ENCODE data around the gene TAOK3. TPM values are rescaled to one million over a fixed set of nuclear protein-coding genes. Genes with fewer than 3 reads are reported as not detected.
"Not testable (repeated sequence)": the region's sequence is repeated elsewhere in the genome, so short reads cannot be mapped to it uniquely, and the experiment has no call there.

Gene TAOK3
- total RNA-seq, 2 experiments from 2014 or later: 60.5 to 64.9 TPM

GRCh38 chr12:118299791-118300460 lies 72.8 kb downstream of the TAOK3 start:
- ATAC-seq: no peak
- CTCF ChIA-PET: interaction anchor here (1.5 kb wide), 1 partner anchor 10 kb away, joined by 3 read pairs; no protein-coding TSS in a partner anchor
- no peak for DNase-seq
- H3K36me3 Mint-ChIP-seq: peaks cover 9% of the 10 kb centered on the region
- H3K27ac Mint-ChIP-seq: no peak overlapping the region
- H3K9me3 Mint-ChIP-seq (ENCODE audit: low read depth): no peaks in the 10 kb centered on the region
- H3K27me3 Mint-ChIP-seq: no peaks in the 10 kb centered on the region
- no peak overlapping the region for H3K4me3 Mint-ChIP-seq
- peaks cover 34% of the 10 kb centered on the region for H3K4me1 Mint-ChIP-seq

GRCh38 chr12:118297284-118297683 lies 75.4 kb downstream of the TAOK3 start:
- Mint-ChIP-seq H3K9me3 (ENCODE audit: low read depth) (no peaks in the 10 kb centered on the region), H3K36me3 (peaks cover 16% of the 10 kb centered on the region), H3K4me3 (no peak overlapping the region), H3K4me1 (peaks cover 13% of the 10 kb centered on the region), H3K27ac (no peak overlapping the region), H3K27me3 (no peaks in the 10 kb centered on the region)
- CTCF ChIA-PET: no interaction called here
- DNase-seq: no peak
- ATAC-seq: no peak

DNA sequence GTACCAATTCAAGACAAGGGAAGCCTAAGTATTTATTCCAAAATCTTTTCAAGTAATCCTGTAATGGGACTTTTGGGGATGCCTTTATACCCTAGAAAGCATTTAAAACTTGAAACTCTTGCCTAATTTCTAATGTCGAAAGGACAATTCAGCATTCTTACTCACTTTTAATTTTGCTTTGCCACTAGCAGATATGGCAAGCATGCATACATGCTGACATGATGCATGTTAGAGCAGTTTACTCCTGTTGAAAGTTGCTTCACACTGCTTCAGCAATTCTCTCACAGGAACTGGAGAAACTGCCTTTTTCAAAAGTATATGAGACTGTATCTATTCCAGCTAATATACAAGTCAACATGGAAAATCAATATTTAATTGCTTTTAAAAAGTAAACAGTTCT lies 79.9 kb downstream of the TAOK3 start:
- Mint-ChIP-seq H3K27me3 (no peaks in the 10 kb centered on the region), H3K36me3 (peaks cover 16% of the 10 kb centered on the region), H3K27ac (no peak overlapping the region), H3K4me3 (no peak overlapping the region), H3K9me3 (ENCODE audit: low read depth) (no peaks in the 10 kb centered on the region), H3K4me1 (no peaks in the 10 kb centered on the region)
- no peak for DNase-seq
- CTCF ChIA-PET: no interaction called here
- ATAC-seq: no peak

GRCh38 chr12:118290130-118290529 lies 82.6 kb downstream of the TAOK3 start:
- ATAC-seq: no peak
- Mint-ChIP-seq H3K9me3 (ENCODE audit: low read depth) (no peaks in the 10 kb centered on the region), H3K27ac (no peak overlapping the region), H3K27me3 (no peaks in the 10 kb centered on the region), H3K4me3 (no peak overlapping the region), H3K4me1 (no peaks in the 10 kb centered on the region), H3K36me3 (peaks cover 25% of the 10 kb centered on the region)
- CTCF ChIA-PET: interaction anchor here (1.0 to 1.2 kb wide), 2 partner anchors 9 to 109 kb away, joined by 3 read pairs; no protein-coding TSS in a partner anchor
- no peak for DNase-seq

- Mint-ChIP-seq H3K27me3 (no peaks in the 10 kb centered on the region), H3K4me3 (no peak overlapping the region), H3K36me3 (peaks cover 25% of the 10 kb centered on the region), H3K9me3 (ENCODE audit: low read depth) (no peaks in the 10 kb centered on the region), H3K27ac (no peak overlapping the region), H3K4me1 (no peaks in the 10 kb centered on the region)
- ATAC-seq: no peak
- DNase-seq: no peak
- CTCF ChIA-PET: no interaction called here
These were observed 84.5 kb downstream of the TAOK3 start for GRCh38 chr12:118288174-118288573.

DNA sequence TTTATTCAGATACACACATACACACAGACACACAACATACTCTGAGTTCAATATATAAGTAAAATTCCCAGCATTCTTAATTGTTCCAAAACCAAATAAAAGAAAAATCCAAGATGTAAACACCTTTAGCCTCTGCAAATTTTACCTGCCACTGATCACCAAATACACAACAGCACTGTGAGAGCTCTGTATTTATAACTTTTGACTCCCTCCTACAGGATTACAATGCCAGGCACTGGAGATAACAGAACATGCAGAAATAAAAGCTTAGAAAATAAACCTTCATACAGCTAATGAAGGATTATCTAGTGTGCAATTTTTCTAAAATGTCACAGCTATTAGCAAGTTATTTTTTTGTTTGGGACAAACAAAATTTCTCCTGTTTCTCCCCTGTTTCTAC lies 85.0 kb downstream of the TAOK3 start:
- DNase-seq (no peak), ATAC-seq (no peak)
- Mint-ChIP-seq H3K4me1 (no peaks in the 10 kb centered on the region), H3K27ac (no peak overlapping the region), H3K36me3 (peaks cover 27% of the 10 kb centered on the region), H3K27me3 (no peaks in the 10 kb centered on the region), H3K9me3 (ENCODE audit: low read depth) (no peaks in the 10 kb centered on the region), H3K4me3 (no peak overlapping the region)
- CTCF ChIA-PET: no interaction called here

DNA sequence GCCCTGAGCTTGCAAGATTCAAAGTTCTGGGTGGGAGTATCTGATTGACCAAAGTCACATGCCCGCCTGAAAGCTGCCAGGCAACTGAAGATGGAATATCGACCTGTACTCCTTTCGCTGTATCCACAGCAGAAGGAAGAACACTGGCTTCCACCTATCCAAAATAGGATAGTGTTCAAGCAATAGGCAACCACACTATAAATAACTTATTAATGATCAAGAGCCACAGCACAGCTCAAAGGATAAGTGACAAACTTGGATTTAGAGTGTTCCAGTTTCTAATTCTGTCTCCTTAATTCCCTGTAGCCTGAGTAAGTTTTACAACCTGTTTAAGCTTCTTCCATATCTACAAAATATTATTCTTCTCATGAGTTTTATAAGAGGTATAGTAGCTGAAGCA lies 89.9 kb downstream of the TAOK3 start:
- DNase-seq (no peak), ATAC-seq (no peak)
- Mint-ChIP-seq H3K27me3 (no peaks in the 10 kb centered on the region), H3K27ac (no peak overlapping the region), H3K4me1 (no peaks in the 10 kb centered on the region), H3K9me3 (ENCODE audit: low read depth) (peaks cover 4% of the 10 kb centered on the region), H3K36me3 (peaks cover 49% of the 10 kb centered on the region), H3K4me3 (no peak overlapping the region)
- CTCF ChIA-PET: interaction anchor here (1.6 kb wide), 1 partner anchor 17 kb away, joined by 3 read pairs; no protein-coding TSS in a partner anchor

DNA sequence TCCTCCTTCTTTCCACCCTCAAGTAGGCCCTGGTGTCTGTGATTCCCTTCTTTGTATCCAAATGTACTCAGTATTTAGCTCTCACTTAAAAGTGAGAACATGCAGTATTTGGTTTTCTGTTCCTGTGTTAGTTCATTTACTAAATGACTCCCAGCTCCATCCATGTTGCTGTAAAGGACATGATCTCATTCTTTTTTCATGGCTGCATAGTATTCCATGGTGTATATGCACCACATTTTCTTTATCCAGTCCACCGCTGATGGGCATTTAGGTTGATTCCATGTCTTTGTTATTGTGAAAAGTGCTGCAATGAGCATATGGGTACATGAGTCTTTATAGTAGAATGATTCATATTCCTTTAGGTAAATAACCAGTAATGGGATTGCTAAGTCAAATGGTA lies 94.4 kb downstream of the TAOK3 start:
- ATAC-seq; DNase-seq; H3K27ac Mint-ChIP-seq; CTCF ChIA-PET; H3K9me3 Mint-ChIP-seq (ENCODE audit: low read depth); H3K4me3 Mint-ChIP-seq; H3K27me3 Mint-ChIP-seq; H3K4me1 Mint-ChIP-seq: not testable (repeated sequence)
- H3K36me3 Mint-ChIP-seq: peaks cover 37% of the 10 kb centered on the region

GRCh38 chr12:118274066-118274465 lies 98.6 kb downstream of the TAOK3 start:
- Mint-ChIP-seq H3K4me3 (peak overlapping the region; percentile 43), H3K36me3 (peaks cover 16% of the 10 kb centered on the region), H3K9me3 (ENCODE audit: low read depth) (peaks cover 6% of the 10 kb centered on the region), H3K27ac (no peak overlapping the region), H3K27me3 (no peaks in the 10 kb centered on the region), H3K4me1 (peaks cover 9% of the 10 kb centered on the region)
- ATAC-seq: no peak
- CTCF ChIA-PET: no interaction called here
- DNase-seq: no peak

GRCh38 chr12:118271770-118272417 lies 100.8 kb downstream of the TAOK3 start:
- H3K4me3 Mint-ChIP-seq: no peak overlapping the region
- peaks cover 2% of the 10 kb centered on the region for H3K9me3 Mint-ChIP-seq (ENCODE audit: low read depth)
- DNase-seq: no peak
- no peak for ATAC-seq
- H3K27me3 Mint-ChIP-seq: no peaks in the 10 kb centered on the region
- peaks cover 9% of the 10 kb centered on the region for H3K4me1 Mint-ChIP-seq
- no peak overlapping the region for H3K27ac Mint-ChIP-seq
- H3K36me3 Mint-ChIP-seq: peaks cover 9% of the 10 kb centered on the region
- CTCF ChIA-PET: no interaction called here

DNA sequence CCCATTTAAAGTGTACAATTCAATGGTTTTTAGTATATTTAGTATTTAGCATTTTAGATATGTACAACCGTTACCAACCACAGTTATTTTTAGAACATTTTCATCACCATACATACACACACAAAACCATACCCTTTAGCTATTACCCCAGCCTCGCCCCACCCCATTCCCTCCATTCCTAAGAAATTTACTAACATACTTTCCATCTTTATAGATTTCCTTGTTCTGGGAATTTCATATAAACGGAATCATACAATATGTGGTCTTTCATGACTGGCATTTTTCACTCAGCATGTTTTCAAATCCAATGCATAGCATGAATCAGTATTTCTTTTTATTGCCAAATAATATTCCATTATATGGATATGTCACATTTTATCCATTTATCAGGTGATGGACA lies 101.5 kb downstream of the TAOK3 start:
- no peak overlapping the region for H3K27ac Mint-ChIP-seq
- H3K4me3 Mint-ChIP-seq: no peak overlapping the region
- H3K27me3 Mint-ChIP-seq: no peaks in the 10 kb centered on the region
- CTCF ChIA-PET: no interaction called here
- H3K4me1 Mint-ChIP-seq: peaks cover 9% of the 10 kb centered on the region
- ATAC-seq: no peak
- DNase-seq: no peak
- H3K36me3 Mint-ChIP-seq: peaks cover 9% of the 10 kb centered on the region
- peaks cover 2% of the 10 kb centered on the region for H3K9me3 Mint-ChIP-seq (ENCODE audit: low read depth)

DNA sequence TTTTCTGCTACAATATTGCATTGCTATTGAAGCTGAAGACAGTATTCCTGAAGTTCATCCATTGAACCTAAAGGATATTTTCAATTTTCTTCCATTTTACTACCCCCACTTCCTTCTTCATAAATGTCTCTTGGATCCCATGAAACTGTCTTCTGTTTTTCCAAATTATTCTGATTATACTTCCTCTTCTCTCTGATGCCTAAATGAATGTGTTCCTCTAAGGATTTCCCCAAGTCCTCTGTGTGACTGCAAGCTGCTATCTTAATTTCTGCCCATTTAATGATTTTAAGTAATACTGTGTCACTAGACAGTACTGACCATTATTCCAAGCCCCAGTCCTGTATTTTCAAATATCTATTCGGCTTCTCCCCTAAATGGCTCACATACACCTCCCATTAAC lies 102.9 kb downstream of the TAOK3 start:
- H3K4me1 Mint-ChIP-seq: peaks cover 9% of the 10 kb centered on the region
- no peak for ATAC-seq
- peaks cover 9% of the 10 kb centered on the region for H3K36me3 Mint-ChIP-seq
- no peak overlapping the region for H3K4me3 Mint-ChIP-seq
- CTCF ChIA-PET: no interaction called here
- no peak overlapping the region for H3K27ac Mint-ChIP-seq
- H3K27me3 Mint-ChIP-seq: no peaks in the 10 kb centered on the region
- H3K9me3 Mint-ChIP-seq (ENCODE audit: low read depth): peaks cover 2% of the 10 kb centered on the region
- DNase-seq: no peak

- peaks cover 44% of the 10 kb centered on the region for H3K36me3 Mint-ChIP-seq
- no peak overlapping the region for H3K4me3 Mint-ChIP-seq
- ATAC-seq (no peak), DNase-seq (no peak)
- peaks cover 2% of the 10 kb centered on the region for H3K4me1 Mint-ChIP-seq
- CTCF ChIA-PET: no interaction called here
- H3K27me3 Mint-ChIP-seq: no peaks in the 10 kb centered on the region
- peaks cover 2% of the 10 kb centered on the region for H3K9me3 Mint-ChIP-seq (ENCODE audit: low read depth)
- H3K27ac Mint-ChIP-seq: no peak overlapping the region
These were observed 113.6 kb downstream of the TAOK3 start for GRCh38 chr12:118259079-118259478.

DNA sequence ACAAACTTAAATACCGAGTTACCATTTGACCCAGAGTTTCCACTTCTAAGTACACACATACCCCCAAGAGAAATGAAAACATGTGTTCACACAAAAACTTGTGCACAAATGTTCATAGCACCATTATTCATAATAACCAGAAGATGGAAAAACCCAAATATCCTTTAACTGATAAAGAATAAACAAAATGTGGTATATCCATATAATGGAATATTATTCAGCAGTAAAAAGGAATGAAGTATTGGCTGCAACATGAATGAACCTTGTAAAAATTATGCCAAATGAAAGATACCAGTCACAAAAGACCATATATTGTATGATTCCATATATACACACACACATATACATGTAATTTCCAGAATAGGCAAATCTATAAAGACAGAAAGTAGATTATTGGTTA lies 116.4 kb downstream of the TAOK3 start:
- Mint-ChIP-seq H3K27me3 (no peaks in the 10 kb centered on the region), H3K36me3 (peaks cover 34% of the 10 kb centered on the region), H3K9me3 (ENCODE audit: low read depth) (peaks cover 2% of the 10 kb centered on the region), H3K4me3 (no peak overlapping the region), H3K27ac (no peak overlapping the region), H3K4me1 (peaks cover under 1% of the 10 kb centered on the region)
- DNase-seq (no peak), ATAC-seq (no peak)
- CTCF ChIA-PET: no interaction called here
